Measurements from ENCODE around the gene GHRHR.

The GHRHR gene

GRCh38 chr7:31003721-31004120, 40.0 kb downstream of the GHRHR start:
- peak; percentile 55 for DNase-seq (ENCODE audit: low read depth)
- TF ChIP-seq CTCF (conservative IDR thresholded peaks at IDR 0.05; ENCODE audit: control insufficient read depth, insufficient read depth, low read depth, low read length): no peak
- no peak overlapping the region for H3K4me3 ChIP-seq (ENCODE audit: control insufficient read depth, low read depth, low read length)

- H3K4me3 ChIP-seq (ENCODE audit: control insufficient read depth, low read depth, low read length): no peak overlapping the region
- peak; percentile 36 for DNase-seq (ENCODE audit: low read depth)
- no peak for TF ChIP-seq CTCF (conservative IDR thresholded peaks at IDR 0.05; ENCODE audit: control insufficient read depth, insufficient read depth, low read depth, low read length)
Measured at GRCh38 chr7:31004393-31004792, 40.6 kb downstream of the GHRHR start.

- DNase-seq (ENCODE audit: low read depth): no peak
- no peak for TF ChIP-seq CTCF (conservative IDR thresholded peaks at IDR 0.05; ENCODE audit: control insufficient read depth, insufficient read depth, low read depth, low read length)
- H3K4me3 ChIP-seq (ENCODE audit: control insufficient read depth, low read depth, low read length): no peak overlapping the region
Measured at GRCh38 chr7:31006857-31007256, 43.1 kb downstream of the GHRHR start.

- DNase-seq (ENCODE audit: low read depth): no peak
- H3K4me3 ChIP-seq (ENCODE audit: control insufficient read depth, low read depth, low read length): no peak overlapping the region
- no peak for TF ChIP-seq CTCF (conservative IDR thresholded peaks at IDR 0.05; ENCODE audit: control insufficient read depth, insufficient read depth, low read depth, low read length)
Measured at GRCh38 chr7:31007634-31008033, 43.9 kb downstream of the GHRHR start.

GRCh38 chr7:31014826-31015225, 51.1 kb downstream of the GHRHR start:
- DNase-seq (ENCODE audit: low read depth): no peak
- no peak overlapping the region for H3K4me3 ChIP-seq (ENCODE audit: control insufficient read depth, low read depth, low read length)
- TF ChIP-seq CTCF (conservative IDR thresholded peaks at IDR 0.05; ENCODE audit: control insufficient read depth, insufficient read depth, low read depth, low read length): no peak

GRCh38 chr7:31017032-31017675, 53.4 kb downstream of the GHRHR start:
- no peak overlapping the region for H3K4me3 ChIP-seq (ENCODE audit: control insufficient read depth, low read depth, low read length)
- DNase-seq (ENCODE audit: low read depth): no peak
- no peak for TF ChIP-seq CTCF (conservative IDR thresholded peaks at IDR 0.05; ENCODE audit: control insufficient read depth, insufficient read depth, low read depth, low read length)

- no peak for DNase-seq (ENCODE audit: low read depth)
- no peak for TF ChIP-seq CTCF (conservative IDR thresholded peaks at IDR 0.05; ENCODE audit: control insufficient read depth, insufficient read depth, low read depth, low read length)
- H3K4me3 ChIP-seq (ENCODE audit: control insufficient read depth, low read depth, low read length): no peak overlapping the region
Measured at GRCh38 chr7:31017721-31018120, 54.0 kb downstream of the GHRHR start.
